CD4-positive, alpha-beta T cell treated with Interleukin-17A for 1 hour (primary cell): ENCODE data around the gene PKN2.

Experiments
- DNase-seq: peaks from one replicate; pipeline ENCODE4 v3.0.0-alpha.2; 2020

Gene PKN2

GRCh38 chr1:88683541-88684481 is at the start of gene PKN2:
Gene PKN2 (plus strand): TSS chr1:88684273. CDS start chr1:88684581, 308 bp downstream.
- DNase-seq, result peak; percentile 98

DNA sequence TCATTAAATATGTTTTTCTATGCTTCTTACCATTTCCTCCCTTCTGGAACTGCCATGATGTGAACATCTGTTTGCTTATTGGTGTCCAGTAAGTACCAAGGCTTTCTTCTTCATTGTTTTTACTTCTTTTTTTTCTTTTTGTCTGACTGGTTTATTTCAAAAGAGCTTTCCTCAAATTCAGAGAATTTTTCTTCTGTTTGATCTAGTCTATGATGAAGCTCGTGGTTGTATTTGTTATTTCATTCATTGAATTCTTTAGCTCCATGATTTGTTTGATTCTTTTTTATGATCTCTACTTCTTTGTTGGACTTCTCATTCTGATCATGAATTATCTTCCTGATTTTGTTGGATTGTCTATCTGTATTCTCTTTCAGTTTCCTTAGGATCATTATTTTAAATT is 49.5 kb upstream of the PKN2 start:
- no peak for DNase-seq

DNA sequence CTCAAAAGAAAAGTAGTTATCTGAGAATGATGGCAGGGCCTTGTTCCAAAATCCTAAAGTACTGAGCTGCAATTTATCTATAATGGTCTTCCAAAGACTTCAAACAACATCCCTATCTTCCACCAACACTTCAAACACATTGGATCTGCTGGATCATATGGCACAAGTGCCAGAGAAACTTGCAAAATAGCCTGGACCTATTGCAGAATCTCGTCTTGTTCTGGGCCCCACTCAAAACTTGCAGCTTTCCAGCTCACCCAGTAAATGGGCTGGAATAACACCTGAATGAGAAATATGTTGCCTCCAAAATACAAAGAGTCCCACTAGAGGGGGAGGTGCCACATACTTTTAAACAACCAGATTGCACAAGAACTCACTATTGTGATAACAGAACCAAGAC is 44.0 kb upstream of the PKN2 start:
- no peak for DNase-seq

GRCh38 chr1:88645886-88646285 is 38.2 kb upstream of the PKN2 start:
- no peak for DNase-seq

GRCh38 chr1:88646476-88647248 is 37.4 kb upstream of the PKN2 start:
- no peak for DNase-seq

- no peak for DNase-seq
These were observed 36.8 kb upstream of the PKN2 start for GRCh38 chr1:88647249-88647645.

GRCh38 chr1:88647749-88648415 is 36.2 kb upstream of the PKN2 start:
- no peak for DNase-seq

DNA sequence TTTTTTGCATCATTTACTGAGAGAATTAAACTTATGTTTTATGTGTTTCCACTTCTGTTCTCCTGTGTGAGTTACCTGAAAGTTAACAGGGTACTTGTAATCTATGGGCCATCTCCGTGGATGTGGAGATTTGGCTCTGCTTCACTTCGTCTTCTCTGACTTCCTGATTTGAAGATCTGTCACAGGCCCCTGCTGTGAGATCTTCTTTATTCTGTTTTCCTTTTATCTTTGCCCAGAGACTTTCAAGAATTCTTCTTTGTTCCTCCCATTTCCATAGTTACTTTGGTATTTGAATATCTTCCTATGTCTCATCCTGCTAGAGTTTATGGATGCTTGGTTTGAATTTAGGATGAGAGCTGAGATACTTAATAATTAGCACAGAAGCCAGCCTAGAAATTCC is 35.4 kb upstream of the PKN2 start:
- DNase-seq, result no peak

DNA sequence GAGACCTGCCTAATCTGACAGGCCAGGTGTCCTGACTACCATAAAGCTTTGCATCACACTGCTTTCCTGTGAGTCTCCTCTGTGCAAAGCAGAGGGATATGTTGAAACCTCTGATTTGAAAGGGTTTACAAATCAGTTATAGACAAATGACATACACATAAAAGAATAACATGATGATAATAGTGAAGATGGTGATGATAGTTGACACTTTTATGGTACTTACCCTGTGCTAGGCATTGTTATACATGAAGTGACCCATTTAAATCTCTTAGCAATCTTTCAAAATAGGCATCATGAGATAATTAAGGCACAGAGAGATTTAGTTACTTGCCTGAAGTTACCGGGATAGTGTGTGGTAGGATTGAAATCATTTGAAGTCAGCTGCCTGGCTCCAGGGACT is 34.1 kb upstream of the PKN2 start:
- DNase-seq, result no peak

- no peak for DNase-seq
These were observed 33.2 kb upstream of the PKN2 start for GRCh38 chr1:88650676-88651418.

DNA sequence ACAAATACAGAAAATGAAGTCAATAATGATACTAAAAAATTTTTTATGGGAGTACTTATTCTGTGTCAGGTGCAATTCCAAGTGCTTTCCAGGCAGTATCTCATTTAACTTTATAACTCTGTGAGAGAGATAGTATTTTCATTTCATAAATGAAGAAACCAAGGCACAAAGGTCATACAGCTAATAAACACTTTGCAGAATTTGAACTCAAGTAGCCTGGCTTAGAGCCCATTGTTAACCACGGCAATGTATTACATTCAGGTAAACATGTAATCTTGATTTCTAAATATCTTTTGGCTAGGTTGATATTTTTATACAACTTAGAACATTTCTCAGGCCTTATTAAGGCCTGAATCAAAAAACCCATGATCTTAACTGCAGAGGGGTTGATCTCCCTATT is 28.9 kb upstream of the PKN2 start:
- DNase-seq, result no peak

- DNase-seq, result peak; percentile 53
These were observed 28.3 kb upstream of the PKN2 start for GRCh38 chr1:88655685-88656299.

- no peak for DNase-seq
These were observed 25.7 kb upstream of the PKN2 start for GRCh38 chr1:88658419-88658818.

DNA sequence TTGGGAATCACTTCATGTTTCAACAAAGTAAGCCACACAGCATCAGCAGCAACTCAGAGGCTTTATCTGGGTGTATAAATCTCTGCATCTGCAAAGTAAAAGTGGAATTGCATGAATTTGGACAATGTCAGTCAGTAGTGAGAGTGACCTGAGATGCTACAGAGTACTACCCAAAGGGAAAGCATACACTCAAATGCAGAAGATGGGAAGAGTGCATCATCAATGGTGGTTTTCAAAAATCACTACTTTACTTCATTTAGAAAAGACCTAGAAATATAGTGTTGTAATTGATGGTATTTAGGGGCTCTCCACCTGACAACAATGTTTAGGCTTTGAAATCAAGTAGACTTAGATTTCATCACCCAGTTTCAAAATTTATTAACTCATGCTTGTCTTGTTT is 24.5 kb upstream of the PKN2 start:
- no peak for DNase-seq

- DNase-seq, result no peak
These were observed 22.9 kb upstream of the PKN2 start for GRCh38 chr1:88661188-88661587.

DNA sequence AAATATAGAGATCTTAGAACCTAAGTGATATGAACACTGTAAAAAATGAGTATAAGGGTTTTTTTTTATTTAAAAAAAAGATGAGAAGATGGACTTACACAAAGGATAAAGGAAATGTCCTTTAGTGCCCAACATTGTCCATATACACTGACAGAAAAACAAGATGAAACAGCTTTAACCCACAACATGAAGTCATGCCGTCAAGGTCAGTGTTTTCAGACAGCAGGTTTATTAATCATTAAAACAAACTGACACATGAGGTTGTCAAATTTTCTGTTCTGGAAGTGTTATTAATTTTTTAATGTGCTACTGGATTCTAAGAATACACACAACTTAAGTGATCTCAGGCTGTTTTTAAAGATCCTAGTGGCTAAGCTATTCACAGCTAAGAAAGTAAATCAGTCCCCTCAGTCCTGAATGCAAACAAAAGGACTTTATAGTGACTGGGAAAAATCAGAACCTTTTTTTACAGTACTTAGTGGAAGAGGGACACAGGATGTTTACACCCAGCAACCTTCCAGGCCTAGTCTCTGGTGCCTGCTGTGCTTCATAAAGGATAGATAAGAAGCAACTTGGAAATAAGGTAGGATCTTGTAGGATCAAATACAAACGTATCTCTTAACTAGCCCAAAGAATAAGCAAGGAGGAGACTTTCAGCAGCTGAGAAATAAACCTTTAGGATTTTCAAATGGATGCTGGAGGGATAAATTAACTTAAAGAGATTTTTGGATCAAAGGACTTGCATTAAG is 21.9 kb upstream of the PKN2 start:
- DNase-seq, result no peak

DNA sequence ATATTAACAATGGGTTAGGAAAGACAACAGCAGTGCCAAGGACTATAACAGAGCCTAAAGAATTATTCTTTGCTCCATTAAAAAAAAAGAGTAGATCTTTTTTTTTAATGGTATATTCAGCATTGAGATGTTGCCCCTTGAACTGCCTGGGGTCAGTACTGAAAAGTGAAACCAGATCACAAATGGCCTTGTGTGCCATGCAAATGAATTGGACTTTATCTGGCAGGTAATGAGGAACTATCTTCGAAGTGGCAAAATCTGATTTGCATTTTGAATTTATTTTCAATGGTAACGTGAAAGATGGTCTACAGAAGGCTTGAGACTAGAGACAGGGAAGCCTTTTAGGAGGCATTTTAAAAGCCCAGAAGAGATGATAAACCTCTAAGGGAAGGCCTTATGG is 21.4 kb upstream of the PKN2 start:
- DNase-seq, result no peak

DNA sequence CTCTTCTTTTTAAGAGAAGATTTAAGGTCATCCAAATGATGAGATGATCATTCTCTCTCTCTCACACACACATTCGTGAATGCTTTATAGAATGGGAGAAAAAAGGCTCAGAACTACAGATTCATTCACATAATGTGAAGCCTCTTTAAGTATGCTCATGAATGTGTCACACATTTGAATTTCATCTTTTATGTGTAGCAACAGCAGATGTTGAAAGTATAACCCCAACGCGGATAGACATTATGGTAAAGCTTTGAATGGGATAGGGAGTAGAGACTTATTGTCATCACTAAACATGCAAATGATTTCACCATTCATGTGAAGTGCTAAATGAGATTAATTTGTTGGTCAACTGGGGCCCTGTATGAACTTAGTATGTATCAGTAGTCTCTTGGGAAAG is 15.7 kb upstream of the PKN2 start:
- no peak for DNase-seq

DNA sequence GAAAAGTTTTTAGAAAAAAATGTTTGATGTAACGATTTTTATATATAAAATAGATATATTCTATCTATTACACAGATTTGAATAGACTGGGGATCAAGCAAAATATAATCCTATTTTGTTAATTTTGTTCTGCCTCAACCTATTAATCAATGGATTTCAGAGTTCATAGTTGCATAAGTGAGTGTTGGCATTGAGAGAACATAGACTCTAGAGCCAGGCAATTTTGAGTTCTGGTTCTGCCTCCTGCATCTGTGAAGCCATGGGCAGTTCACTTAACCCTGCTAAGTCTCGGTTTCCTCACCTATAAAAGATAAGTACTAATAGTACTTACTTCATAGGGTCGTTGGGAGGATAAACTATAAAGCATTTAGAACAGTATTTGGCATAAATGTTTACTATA is 13.6 kb upstream of the PKN2 start:
- DNase-seq, result no peak

DNA sequence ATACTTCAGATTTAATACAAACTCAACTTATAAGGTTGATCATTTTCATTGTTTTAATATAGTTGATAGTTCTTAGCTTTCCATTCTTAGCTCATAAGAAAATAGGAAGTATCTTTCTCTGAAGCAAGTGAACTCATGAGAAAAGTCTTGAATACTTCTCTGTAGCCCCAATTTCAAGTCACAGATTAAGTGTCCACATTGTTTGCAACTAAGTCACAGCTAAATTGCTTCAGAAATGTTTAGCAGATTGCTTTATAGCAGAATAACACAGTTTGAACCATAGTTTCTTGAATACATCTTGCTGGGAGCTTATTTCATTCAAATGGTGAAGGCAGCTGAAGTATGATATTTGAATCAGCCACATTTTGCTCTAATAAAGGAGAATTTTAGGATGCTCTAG is 10.6 kb upstream of the PKN2 start:
- DNase-seq, result no peak

DNA sequence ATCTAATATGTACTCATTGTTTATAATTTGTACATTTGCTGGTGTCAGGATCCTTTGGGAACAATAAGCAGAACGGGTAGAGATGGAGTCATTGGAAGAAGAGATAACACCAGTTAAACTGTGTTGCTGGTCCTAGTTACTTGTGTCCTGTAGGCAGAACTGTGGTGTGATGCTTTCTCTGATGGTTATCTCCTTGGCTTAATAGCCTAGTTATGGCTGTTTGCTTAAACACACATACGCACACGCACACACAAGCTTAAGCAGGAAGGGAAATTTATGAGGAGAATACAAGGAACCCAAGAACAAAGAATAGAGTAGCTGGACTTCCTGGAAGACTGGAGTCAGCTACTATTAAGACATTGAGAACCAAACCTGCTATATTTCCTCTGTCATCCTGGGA is 5.7 kb upstream of the PKN2 start:
- DNase-seq, result no peak

- no peak for DNase-seq
These were observed 3.6 kb upstream of the PKN2 start for GRCh38 chr1:88680471-88680870.
